ENCODE measurements around the gene IL12A.

IL12A gene

GRCh38 chr3:159988617-159989271 is at the start of gene IL12A:
Gene IL12A, plus strand, starts transcription at chr3:159988835.
- peaks cover 21% of the 10 kb centered on the region for H3K4me1 Mint-ChIP-seq
- H3K9me3 Mint-ChIP-seq = no peaks in the 10 kb centered on the region
- ATAC-seq (peak; percentile 91), DNase-seq (ENCODE audit: low spot score in 2 of 2) (peak; percentile 82 to 92)
- peak within 1 kb of the TSS; percentile 81 for H3K27ac Mint-ChIP-seq
- no peaks in the 10 kb centered on the region for H3K36me3 Mint-ChIP-seq
- peak within 1 kb of the TSS; percentile 74 for H3K4me3 Mint-ChIP-seq

GRCh38 chr3:159941038-159942000 is 47.3 kb upstream of the IL12A start:
- peak; percentile 54 for ATAC-seq
- DNase-seq (ENCODE audit: low spot score in 2 of 2) = no peak
- no peaks in the 10 kb centered on the region for H3K4me1 Mint-ChIP-seq
- H3K36me3 Mint-ChIP-seq = no peaks in the 10 kb centered on the region
- H3K9me3 Mint-ChIP-seq = no peaks in the 10 kb centered on the region
- H3K4me3 Mint-ChIP-seq = no peak overlapping the region
- no peak overlapping the region for H3K27ac Mint-ChIP-seq

GRCh38 chr3:159944781-159945180 is 43.9 kb upstream of the IL12A start:
- Mint-ChIP-seq H3K4me3 (no peak overlapping the region), H3K9me3 (no peaks in the 10 kb centered on the region), H3K36me3 (no peaks in the 10 kb centered on the region), H3K27ac (no peak overlapping the region), H3K4me1 (no peaks in the 10 kb centered on the region)
- no peak for ATAC-seq
- no peak for DNase-seq (ENCODE audit: low spot score in 2 of 2)

- ATAC-seq = no peak
- H3K36me3 Mint-ChIP-seq = no peaks in the 10 kb centered on the region
- no peaks in the 10 kb centered on the region for H3K9me3 Mint-ChIP-seq
- H3K27ac Mint-ChIP-seq = no peak overlapping the region
- no peak for DNase-seq (ENCODE audit: low spot score in 2 of 2)
- H3K4me3 Mint-ChIP-seq = no peak overlapping the region
- no peaks in the 10 kb centered on the region for H3K4me1 Mint-ChIP-seq
Measured at GRCh38 chr3:159945930-159946329, 42.7 kb upstream of the IL12A start.

- H3K36me3 Mint-ChIP-seq = no peaks in the 10 kb centered on the region
- H3K4me1 Mint-ChIP-seq = no peaks in the 10 kb centered on the region
- no peaks in the 10 kb centered on the region for H3K9me3 Mint-ChIP-seq
- ATAC-seq = no peak
- DNase-seq (ENCODE audit: low spot score in 2 of 2) = no peak
- H3K4me3 Mint-ChIP-seq = no peak overlapping the region
- no peak overlapping the region for H3K27ac Mint-ChIP-seq
Measured at GRCh38 chr3:159947220-159947619, 41.4 kb upstream of the IL12A start.

GRCh38 chr3:159948429-159949144 is 40.0 kb upstream of the IL12A start:
- Mint-ChIP-seq H3K4me1 (no peaks in the 10 kb centered on the region), H3K36me3 (no peaks in the 10 kb centered on the region), H3K27ac (no peak overlapping the region), H3K4me3 (no peak overlapping the region), H3K9me3 (no peaks in the 10 kb centered on the region)
- DNase-seq (ENCODE audit: low spot score in 2 of 2) = no peak
- no peak for ATAC-seq

- ATAC-seq (no peak), DNase-seq (ENCODE audit: low spot score in 2 of 2) (no peak)
- Mint-ChIP-seq H3K9me3 (no peaks in the 10 kb centered on the region), H3K4me1 (no peaks in the 10 kb centered on the region), H3K27ac (no peak overlapping the region), H3K4me3 (no peak overlapping the region), H3K36me3 (no peaks in the 10 kb centered on the region)
Measured at GRCh38 chr3:159950156-159950898, 38.3 kb upstream of the IL12A start.

GRCh38 chr3:159951540-159951939 is 37.1 kb upstream of the IL12A start:
- ATAC-seq (no peak), DNase-seq (ENCODE audit: low spot score in 2 of 2) (no peak)
- H3K4me1 Mint-ChIP-seq = no peaks in the 10 kb centered on the region
- no peak overlapping the region for H3K27ac Mint-ChIP-seq
- no peaks in the 10 kb centered on the region for H3K36me3 Mint-ChIP-seq
- H3K4me3 Mint-ChIP-seq = no peak overlapping the region
- no peaks in the 10 kb centered on the region for H3K9me3 Mint-ChIP-seq

GRCh38 chr3:159953325-159954085 is 35.1 kb upstream of the IL12A start:
- no peaks in the 10 kb centered on the region for H3K36me3 Mint-ChIP-seq
- ATAC-seq (no peak), DNase-seq (ENCODE audit: low spot score in 2 of 2) (no peak)
- no peaks in the 10 kb centered on the region for H3K4me1 Mint-ChIP-seq
- H3K9me3 Mint-ChIP-seq = no peaks in the 10 kb centered on the region
- H3K4me3 Mint-ChIP-seq = no peak overlapping the region
- H3K27ac Mint-ChIP-seq = no peak overlapping the region

- H3K36me3 Mint-ChIP-seq = no peaks in the 10 kb centered on the region
- peaks cover 6% of the 10 kb centered on the region for H3K4me1 Mint-ChIP-seq
- no peak for ATAC-seq
- H3K9me3 Mint-ChIP-seq = no peaks in the 10 kb centered on the region
- H3K4me3 Mint-ChIP-seq = no peak overlapping the region
- DNase-seq (ENCODE audit: low spot score in 2 of 2) = no peak
- no peak overlapping the region for H3K27ac Mint-ChIP-seq
Measured at GRCh38 chr3:159960188-159961148, 28.2 kb upstream of the IL12A start.

- Mint-ChIP-seq H3K4me1 (peaks cover 6% of the 10 kb centered on the region), H3K36me3 (no peaks in the 10 kb centered on the region), H3K27ac (no peak overlapping the region), H3K4me3 (no peak overlapping the region), H3K9me3 (no peaks in the 10 kb centered on the region)
- peak; percentile 89 for ATAC-seq
- no peak for DNase-seq (ENCODE audit: low spot score in 2 of 2)
Measured at GRCh38 chr3:159964166-159964973, 24.3 kb upstream of the IL12A start.

- Mint-ChIP-seq H3K4me1 (no peaks in the 10 kb centered on the region), H3K27ac (no peak overlapping the region), H3K4me3 (no peak overlapping the region), H3K9me3 (no peaks in the 10 kb centered on the region), H3K36me3 (no peaks in the 10 kb centered on the region)
- no peak for DNase-seq (ENCODE audit: low spot score in 2 of 2)
- no peak for ATAC-seq
Measured at GRCh38 chr3:159971311-159971710, 17.3 kb upstream of the IL12A start.

GRCh38 chr3:159977295-159977694 is 11.3 kb upstream of the IL12A start:
- no peaks in the 10 kb centered on the region for H3K36me3 Mint-ChIP-seq
- H3K4me3 Mint-ChIP-seq = no peak overlapping the region
- H3K27ac Mint-ChIP-seq = no peak overlapping the region
- H3K4me1 Mint-ChIP-seq = no peaks in the 10 kb centered on the region
- DNase-seq (ENCODE audit: low spot score in 2 of 2) = no peak
- H3K9me3 Mint-ChIP-seq = no peaks in the 10 kb centered on the region
- ATAC-seq = no peak
